Measurements from ENCODE around the gene BTBD2. TPM values are rescaled to one million over a fixed set of nuclear protein-coding genes. Genes with fewer than 3 reads are reported as not detected.
A peak's percentile ranks its signal among the peaks of the same experiment; 100 is the strongest.

The BTBD2 gene
- total RNA-seq (2022) (65.3 and 72.3 TPM in 2 replicates), Bru-seq, nascent RNA (percentile 49 among the genes with signal in this experiment), BruChase-seq, experiment 1, labeled RNA remaining after a 6-hour chase (percentile 70 among the genes with signal in this experiment), BruChase-seq, experiment 2, labeled RNA remaining after a 2-hour chase (percentile 66 among the genes with signal in this experiment)
- long read RNA-seq, transcript BTBD2-201 (9 exons, 2,649 nt), result major isoform, 49 of 72 reads
- long read RNA-seq, partial matches to known transcripts, result 14 of 72 reads
- long read RNA-seq, other reads (novel, unspliced or antisense), result 7 of 72 reads

DNA sequence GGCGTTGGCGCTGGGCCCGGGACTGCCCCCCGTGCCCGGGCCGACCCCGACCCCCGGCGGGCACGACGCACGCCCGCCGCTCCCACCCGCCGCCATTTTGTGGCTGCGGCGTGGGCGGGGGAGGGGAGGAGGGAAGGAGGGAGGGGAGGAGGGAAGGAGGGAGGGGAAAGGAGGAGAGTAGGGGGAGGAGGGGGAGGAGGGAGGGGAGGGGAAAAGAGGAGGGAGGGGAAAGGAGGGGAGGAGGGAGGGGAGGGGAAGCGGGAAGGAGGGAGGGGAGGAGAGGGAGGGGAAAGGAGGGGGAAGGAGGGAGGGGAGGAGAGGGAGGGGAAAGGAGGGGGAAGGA is at the start of gene BTBD2:
Gene BTBD2, minus strand, starts transcription at position 107 of the 343 bp plus-strand sequence. Its CDS starts 11 bp downstream, at position 96.
- Mint-ChIP-seq H3K27me3 (ENCODE audit: unreplicated experiment) (no peaks in the 10 kb centered on the region), H3K4me3 (ENCODE audit: low read depth, unreplicated experiment) (peak within 1 kb of the TSS; percentile 70), H3K4me1 (ENCODE audit: low read depth, unreplicated experiment) (peaks cover 7% of the 10 kb centered on the region), H3K36me3 (ENCODE audit: insufficient read depth, unreplicated experiment) (peaks cover 31% of the 10 kb centered on the region), H3K9me3 (ENCODE audit: low read depth, unreplicated experiment) (no peaks in the 10 kb centered on the region), H3K27ac (ENCODE audit: unreplicated experiment) (peak within 1 kb of the TSS; percentile 50)
- DNase-seq, result peak; percentile 33
- BruUV-seq (replicated peaks), result no TSS peak
- CTCF ChIA-PET, result no interaction called here
- intact Hi-C loops (cut with micrococcal nuclease; ENCODE audit: unreplicated experiment), result no loop called here
- TF ChIP-seq, protein P1, sequence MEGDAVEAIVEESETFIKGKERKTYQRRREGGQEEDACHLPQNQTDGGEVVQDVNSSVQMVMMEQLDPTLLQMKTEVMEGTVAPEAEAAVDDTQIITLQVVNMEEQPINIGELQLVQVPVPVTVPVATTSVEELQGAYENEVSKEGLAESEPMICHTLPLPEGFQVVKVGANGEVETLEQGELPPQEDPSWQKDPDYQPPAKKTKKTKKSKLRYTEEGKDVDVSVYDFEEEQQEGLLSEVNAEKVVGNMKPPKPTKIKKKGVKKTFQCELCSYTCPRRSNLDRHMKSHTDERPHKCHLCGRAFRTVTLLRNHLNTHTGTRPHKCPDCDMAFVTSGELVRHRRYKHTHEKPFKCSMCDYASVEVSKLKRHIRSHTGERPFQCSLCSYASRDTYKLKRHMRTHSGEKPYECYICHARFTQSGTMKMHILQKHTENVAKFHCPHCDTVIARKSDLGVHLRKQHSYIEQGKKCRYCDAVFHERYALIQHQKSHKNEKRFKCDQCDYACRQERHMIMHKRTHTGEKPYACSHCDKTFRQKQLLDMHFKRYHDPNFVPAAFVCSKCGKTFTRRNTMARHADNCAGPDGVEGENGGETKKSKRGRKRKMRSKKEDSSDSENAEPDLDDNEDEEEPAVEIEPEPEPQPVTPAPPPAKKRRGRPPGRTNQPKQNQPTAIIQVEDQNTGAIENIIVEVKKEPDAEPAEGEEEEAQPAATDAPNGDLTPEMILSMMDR (IDR thresholded peaks at IDR 0.05; ENCODE audit: unreplicated experiment), result no peak

DNA sequence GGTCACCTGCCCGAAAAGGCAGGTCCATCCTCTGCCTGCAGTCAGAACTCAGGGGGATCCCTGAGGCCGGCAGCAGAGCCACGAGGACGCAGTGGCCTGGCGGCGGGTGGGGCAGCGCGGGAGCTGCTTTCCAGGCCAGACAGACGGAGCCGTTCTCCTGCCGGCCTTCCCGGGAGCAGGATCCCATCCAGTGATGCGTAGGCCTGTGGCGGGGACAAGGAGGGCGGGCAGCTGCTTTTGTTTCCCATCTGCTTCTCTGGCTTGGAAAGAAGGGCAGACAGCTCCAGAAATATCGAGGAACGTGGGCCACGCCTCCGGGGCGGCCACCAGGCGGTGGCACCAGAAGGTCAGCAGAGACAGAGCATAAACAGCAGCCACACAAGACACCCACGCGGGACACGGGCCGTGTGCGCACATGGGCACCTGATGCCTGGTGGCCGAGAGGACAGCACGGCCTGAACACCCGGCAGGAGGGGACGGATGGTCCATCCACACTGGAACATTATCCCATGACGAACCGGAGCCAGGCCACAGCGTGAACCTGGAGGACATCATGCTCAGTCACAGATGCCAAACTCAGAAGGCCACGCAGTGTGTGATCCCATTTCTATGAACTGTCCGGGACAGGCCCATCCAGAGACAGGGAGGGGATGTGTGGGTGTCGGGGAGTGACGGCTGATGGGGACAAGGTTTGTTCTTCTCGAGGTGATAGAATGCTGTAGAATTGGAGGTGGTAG is 49.4 kb upstream of the BTBD2 start:
- intact Hi-C loops (cut with micrococcal nuclease; ENCODE audit: unreplicated experiment), result no loop called here
- CTCF ChIA-PET, result no interaction called here

DNA sequence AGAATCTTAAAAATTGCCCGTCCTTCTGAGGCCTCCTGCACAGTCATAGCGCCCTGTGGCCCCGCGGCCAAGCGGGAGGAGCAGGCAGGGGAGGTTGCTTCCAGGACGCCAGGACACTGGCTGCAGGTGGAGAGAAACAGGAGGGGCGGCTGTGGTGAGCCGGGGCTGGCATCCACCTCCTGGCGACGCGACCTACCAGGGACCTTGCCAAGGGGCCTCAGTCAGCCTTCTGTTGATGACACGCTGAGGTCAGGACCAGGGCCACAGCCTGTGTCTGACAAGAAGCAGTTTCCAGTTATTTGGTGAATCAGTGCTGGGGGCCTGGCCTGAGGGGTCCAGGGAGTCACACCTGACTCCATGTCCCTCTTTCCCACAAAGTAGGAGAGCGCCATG is 48.9 kb upstream of the BTBD2 start:
- intact Hi-C loops (cut with micrococcal nuclease; ENCODE audit: unreplicated experiment), result no loop called here
- Mint-ChIP-seq H3K4me1 (ENCODE audit: low read depth, unreplicated experiment) (no peaks in the 10 kb centered on the region), H3K36me3 (ENCODE audit: insufficient read depth, unreplicated experiment) (peaks cover 29% of the 10 kb centered on the region), H3K27ac (ENCODE audit: unreplicated experiment) (no peak overlapping the region), H3K4me3 (ENCODE audit: low read depth, unreplicated experiment) (no peak overlapping the region), H3K27me3 (ENCODE audit: unreplicated experiment) (no peaks in the 10 kb centered on the region), H3K9me3 (ENCODE audit: low read depth, unreplicated experiment) (no peaks in the 10 kb centered on the region)
- TF ChIP-seq, protein P1 (IDR thresholded peaks at IDR 0.05; ENCODE audit: unreplicated experiment), result no peak
- CTCF ChIA-PET, result no interaction called here
- no TSS peak for BruUV-seq (replicated peaks)
- no peak for DNase-seq

More for the DNA sequence above, 49.4 kb upstream of the BTBD2 start:
- Mint-ChIP-seq H3K9me3 (ENCODE audit: low read depth, unreplicated experiment) (no peaks in the 10 kb centered on the region), H3K27ac (ENCODE audit: unreplicated experiment) (no peak overlapping the region), H3K4me3 (ENCODE audit: low read depth, unreplicated experiment) (no peak overlapping the region), H3K36me3 (ENCODE audit: insufficient read depth, unreplicated experiment) (peaks cover 29% of the 10 kb centered on the region), H3K4me1 (ENCODE audit: low read depth, unreplicated experiment) (no peaks in the 10 kb centered on the region), H3K27me3 (ENCODE audit: unreplicated experiment) (no peaks in the 10 kb centered on the region)
- DNase-seq, result no peak
- no TSS peak for BruUV-seq (replicated peaks)
- TF ChIP-seq, protein P1 (IDR thresholded peaks at IDR 0.05; ENCODE audit: unreplicated experiment), result no peak

DNA sequence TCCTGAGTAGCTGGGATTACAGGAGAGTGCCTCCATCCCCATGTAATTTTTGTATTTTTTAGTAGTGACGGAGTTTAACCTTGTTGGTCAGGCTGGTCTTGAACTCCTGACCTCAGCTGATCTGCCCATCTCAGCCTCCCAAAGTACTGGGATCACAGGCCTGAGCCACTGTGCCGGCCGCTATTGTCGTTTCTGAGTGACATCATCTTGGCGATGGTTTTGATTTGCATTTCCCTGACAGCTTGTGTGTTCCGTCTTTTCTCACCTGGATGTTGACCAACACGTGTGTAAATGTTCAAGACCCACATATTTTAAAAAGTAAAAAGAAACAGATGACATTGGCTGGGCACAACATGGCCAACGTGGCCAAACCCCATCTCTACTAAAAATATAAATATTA is 48.3 kb upstream of the BTBD2 start:
- TF ChIP-seq, protein P1 (IDR thresholded peaks at IDR 0.05; ENCODE audit: unreplicated experiment), result no peak

More for the DNA sequence above, 48.3 kb upstream of the BTBD2 start:
- Mint-ChIP-seq H3K27me3 (ENCODE audit: unreplicated experiment) (no peaks in the 10 kb centered on the region), H3K27ac (ENCODE audit: unreplicated experiment) (no peak overlapping the region), H3K4me3 (ENCODE audit: low read depth, unreplicated experiment) (no peak overlapping the region), H3K4me1 (ENCODE audit: low read depth, unreplicated experiment) (no peaks in the 10 kb centered on the region), H3K9me3 (ENCODE audit: low read depth, unreplicated experiment) (no peaks in the 10 kb centered on the region), H3K36me3 (ENCODE audit: insufficient read depth, unreplicated experiment) (peaks cover 34% of the 10 kb centered on the region)
- intact Hi-C loops (cut with micrococcal nuclease; ENCODE audit: unreplicated experiment), result no loop called here
- BruUV-seq (replicated peaks), result no TSS peak
- no peak for DNase-seq
- CTCF ChIA-PET, result no interaction called here
